ENCODE results near the gene IQCB1. TPM values are rescaled to one million over a fixed set of nuclear protein-coding genes. Genes with fewer than 3 reads are reported as not detected.

Gene IQCB1
- total and polyA plus RNA-seq, 9 of the 15 experiments (the other 6 are each of a cell fraction or from before 2014, with no cell fraction given): 21.1 to 38.1 (median 27.5) TPM

GRCh38 chr3:121736112-121736511 is 98.7 kb downstream of the IQCB1 start:
- H3K9me3 ChIP-seq (replicated peaks; ENCODE audit: control insufficient read depth, insufficient read depth, low read depth, low read length): no peaks in the 10 kb centered on the region
- H3K9me1 ChIP-seq (ENCODE audit: control insufficient read depth, insufficient read depth, low read length): no peaks in the 10 kb centered on the region
- H3K9ac ChIP-seq (ENCODE audit: insufficient read depth in 1 of 2, low read depth in 2 of 2, low read length in 2 of 2): no peak overlapping the region
- FAIRE-seq (no peak), ATAC-seq (no peak), DNase-seq (ENCODE audit: extremely low read depth in 1 of 4, low spot score in 3 of 4) (no peak)
- BruUV-seq (replicated peaks): no TSS peak
- intact Hi-C loops (cut with micrococcal nuclease) (no loop called here), in situ Hi-C loops (cut with MboI) (no loop called here)
- no peaks in the 10 kb centered on the region for H3K36me3 ChIP-seq (ENCODE audit: control insufficient read depth, insufficient read depth, low read length)
- H3K27me3 ChIP-seq (ENCODE audit: control insufficient read depth in 2 of 2, insufficient read depth in 2 of 2, low read length in 2 of 2): no peaks in the 10 kb centered on the region
- no peak overlapping the region for H2AFZ ChIP-seq (ENCODE audit: low read depth, low read length)
- H3K79me2 ChIP-seq (ENCODE audit: control insufficient read depth, insufficient read depth, low read length): peaks cover 11% of the 10 kb centered on the region
- no peak overlapping the region for H3K4me2 ChIP-seq (ENCODE audit: insufficient read depth, low read length)
- H3K4me3 ChIP-seq: no peak overlapping the region
- no peak overlapping the region for H3K27ac ChIP-seq (ENCODE audit: extremely low read depth, low read depth, low read length)
- H4K20me1 ChIP-seq (replicated peaks; ENCODE audit: control insufficient read depth, insufficient read depth, low read length): no peaks in the 10 kb centered on the region
- H3K4me1 ChIP-seq (replicated peaks in 1 of 2; ENCODE audit: control insufficient read depth in 2 of 2, insufficient read depth in 2 of 2, low read length in 2 of 2): no peaks in the 10 kb centered on the region
- WGBS (ENCODE audit: insufficient coverage, low coverage, missing lambda C conversion rate): 79% methylated on average over 3 of the region's 3 CpGs
- ChIA-PET POLR2A (interaction anchor here (1.6 kb wide), 1 partner anchor 9 kb away, joined by 12 read pairs; no protein-coding TSS in a partner anchor), CTCF (ENCODE audit: low intra/inter-chr PET ratio) (no interaction called here)
- no peak for TF ChIP-seq MTF1 (CRISPR knock-in tag; IDR thresholded peaks at IDR 0.05; ENCODE audit: borderline replicate concordance)
- TF ChIP-seq SFPQ (IDR thresholded peaks at IDR 0.05; ENCODE audit: low read depth, low read length): no peak
- TF ChIP-seq ZBTB11 (CRISPR knock-in tag; IDR thresholded peaks at IDR 0.05): no peak
- TF ChIP-seq IRF9 (tag; IDR thresholded peaks at IDR 0.05): no peak
- no peak for TF ChIP-seq POLR2B (IDR thresholded peaks at IDR 0.05; ENCODE audit: low read depth, partially characterized antibody)
- no peak for TF ChIP-seq NFRKB (IDR thresholded peaks at IDR 0.05; ENCODE audit: low read depth)
- TF ChIP-seq NCOA2 (IDR thresholded peaks at IDR 0.05; ENCODE audit: partially characterized antibody in 2 of 2): no peak
- no peak for TF ChIP-seq ZNF239 (CRISPR knock-in tag; IDR thresholded peaks at IDR 0.05)
- TF ChIP-seq ZNF23 (CRISPR knock-in tag; IDR thresholded peaks at IDR 0.05): no peak
- TF ChIP-seq FOXM1 (IDR thresholded peaks at IDR 0.05; ENCODE audit: low read depth): no peak
- TF ChIP-seq FOXM1 (CRISPR knock-in tag; IDR thresholded peaks at IDR 0.05; ENCODE audit: low read depth): no peak
- no peak for TF ChIP-seq MLX (CRISPR knock-in tag; conservative IDR thresholded peaks at IDR 0.05)
- no peak for TF ChIP-seq DEAF1 (CRISPR knock-in tag; IDR thresholded peaks at IDR 0.05)

Measured in K562 (cell line).